MM.1S (cell line): Measurements from ENCODE around the gene C2orf74.

Experiments used
- DNase-seq: peaks from one replicate; pipeline ENCODE4 v3.0.0-alpha.2; 2015
- H2AFZ ChIP-seq: fragments of 300-600 bp; sonication (generic); 2 replicates; pipeline ENCODE4 v1.6.0; 2016; ENCODE audit warnings: antibody characterized with exemption, low read length
- H3F3A ChIP-seq: fragments of 300-600 bp; sonication (generic); 2 replicates; pipeline ENCODE4 v1.6.1; 2016; ENCODE audit warnings: mild to moderate bottlenecking, antibody characterized with exemption, low read length, moderate library complexity, mixed read lengths; ENCODE audit not compliant: insufficient read depth
- H3K27ac ChIP-seq: fragments of 300-600 bp; sonication (generic); 2 replicates; pipeline ENCODE4 v1.5.1; 2016; ENCODE audit warnings: mild to moderate bottlenecking, low read length
- H3K27me3 ChIP-seq: fragments of 300-600 bp; sonication (generic); replicated peaks from 2 replicates; pipeline ENCODE4 v1.6.0; 2016; ENCODE audit warnings: low read length; ENCODE audit not compliant: insufficient read depth
- H3K36me3 ChIP-seq: fragments of 300-600 bp; sonication (generic); replicated peaks from 2 replicates; pipeline ENCODE4 v1.6.1; 2016; ENCODE audit warnings: mild to moderate bottlenecking, low read length, mixed read lengths; ENCODE audit not compliant: insufficient read depth
- H3K4me1 ChIP-seq: fragments of 300-600 bp; sonication (generic); 2 replicates; pipeline ENCODE4 v1.6.1; 2016; ENCODE audit warnings: low read length, mixed read lengths
- H3K4me2 ChIP-seq: fragments of 300-600 bp; sonication (generic); 2 replicates; pipeline ENCODE4 v1.6.0; 2016; ENCODE audit warnings: low read depth, low read length
- H3K4me3 ChIP-seq: fragments of 300-600 bp; sonication (generic); 2 replicates; pipeline ENCODE4 v1.5.1; 2016; ENCODE audit warnings: low read length, mixed read lengths
- H3K79me2 ChIP-seq: fragments of 300-600 bp; sonication (generic); 2 replicates; pipeline ENCODE4 v1.6.1; 2016; ENCODE audit warnings: mixed run types, low read length, mixed read lengths
- H3K9ac ChIP-seq: fragments of 300-600 bp; sonication (generic); 2 replicates; pipeline ENCODE4 v1.6.1; 2016; ENCODE audit warnings: low read length, mixed read lengths
- H3K9me2 ChIP-seq: fragments of 300-600 bp; sonication (generic); replicated peaks from 2 replicates; pipeline ENCODE4 v1.6.1; 2016; ENCODE audit warnings: mild to moderate bottlenecking, low read length, mixed read lengths; ENCODE audit not compliant: insufficient read depth
- H3K9me3 ChIP-seq: fragments of 300-600 bp; sonication (generic); replicated peaks from 2 replicates; pipeline ENCODE4 v1.6.1; 2016; ENCODE audit warnings: mild to moderate bottlenecking, low read length, mixed read lengths; ENCODE audit not compliant: insufficient read depth
- H4K20me1 ChIP-seq: fragments of 300-600 bp; sonication (generic); 2 replicates; pipeline ENCODE4 v1.6.1; 2016; ENCODE audit warnings: mild to moderate bottlenecking, low read length, moderate library complexity, mixed read lengths; ENCODE audit not compliant: insufficient read depth
- CTCF ChIP-seq: fragments of 300-600 bp; sonication (generic); IDR thresholded peaks from 2 replicates; pipeline ENCODE4 v1.5.1; 2016; ENCODE audit warnings: antibody characterized with exemption, low read length, mixed read lengths
- EZH2 ChIP-seq: fragments of 300-600 bp; sonication (generic); optimal IDR thresholded peaks from 2 replicates; pipeline ENCODE3; 2017; ENCODE audit warnings: low read depth, mild to moderate bottlenecking, antibody characterized with exemption, low read length, mixed read lengths
- EZH2phosphoT487 ChIP-seq: fragments of 300-600 bp; sonication (generic); IDR thresholded peaks from 2 replicates; pipeline ENCODE4 v1.6.1; 2018; ENCODE audit warnings: antibody characterized with exemption, low read length

C2orf74 gene

GRCh38 chr2:61161888-61162287 lies at the start of gene C2orf74:
Gene C2orf74, plus strand, starts transcription at chr2:61162188. Its CDS starts 327 bp downstream, at chr2:61162515.
- DNase-seq, result peak; percentile 4
- peaks cover 10% of the 10 kb centered on the region for H3F3A ChIP-seq
- H3K27me3 ChIP-seq, result no peaks in the 10 kb centered on the region
- H3K4me1 ChIP-seq, result peaks cover 26% of the 10 kb centered on the region
- no peaks in the 10 kb centered on the region for H4K20me1 ChIP-seq
- TF ChIP-seq CTCF (no peak), EZH2 (no peak), EZH2phosphoT487 (no peak)
- H3K9me2 ChIP-seq, result no peaks in the 10 kb centered on the region
- no peak within 1 kb of the TSS for H2AFZ ChIP-seq
- no peak within 1 kb of the TSS for H3K9ac ChIP-seq
- H3K4me2 ChIP-seq, result peak within 1 kb of the TSS; percentile 28
- no peaks in the 10 kb centered on the region for H3K79me2 ChIP-seq
- peak within 1 kb of the TSS; percentile 49; the same call in 1 of the 2 replicates for H3K27ac ChIP-seq
- H3K36me3 ChIP-seq, result no peaks in the 10 kb centered on the region
- no peak within 1 kb of the TSS for H3K4me3 ChIP-seq
- H3K9me3 ChIP-seq, result no peaks in the 10 kb centered on the region

- Histone ChIP-seq H3K9ac (no peak overlapping the region), H3K9me3 (no peaks in the 10 kb centered on the region), H3K4me3 (no peak overlapping the region), H3K27ac (no peak overlapping the region), H3K36me3 (no peaks in the 10 kb centered on the region), H3K27me3 (no peaks in the 10 kb centered on the region), H3K9me2 (no peaks in the 10 kb centered on the region), H3F3A (no peaks in the 10 kb centered on the region), H4K20me1 (no peaks in the 10 kb centered on the region), H3K79me2 (no peaks in the 10 kb centered on the region), H2AFZ (no peak overlapping the region), H3K4me2 (no peak overlapping the region), H3K4me1 (peaks cover 10% of the 10 kb centered on the region)
- TF ChIP-seq EZH2phosphoT487 (no peak), CTCF (no peak), EZH2 (no peak)
- DNase-seq, result no peak
Observed at GRCh38 chr2:61114147-61114546, 47.8 kb upstream of the C2orf74 start.

- Histone ChIP-seq H3K36me3 (no peaks in the 10 kb centered on the region), H3K79me2 (no peaks in the 10 kb centered on the region), H3K27me3 (no peaks in the 10 kb centered on the region), H3K4me1 (peaks cover 10% of the 10 kb centered on the region), H3K4me3 (no peak overlapping the region), H3K9ac (no peak overlapping the region), H3K27ac (no peak overlapping the region), H2AFZ (no peak overlapping the region), H3K9me3 (no peaks in the 10 kb centered on the region), H4K20me1 (no peaks in the 10 kb centered on the region), H3F3A (no peaks in the 10 kb centered on the region), H3K9me2 (no peaks in the 10 kb centered on the region), H3K4me2 (no peak overlapping the region)
- TF ChIP-seq EZH2phosphoT487, result no peak
- TF ChIP-seq CTCF, result no peak
- TF ChIP-seq EZH2, result no peak
- no peak for DNase-seq
Observed at GRCh38 chr2:61116302-61116701, 45.7 kb upstream of the C2orf74 start.
